SK-N-SH treated with all-trans-retinoic acid at 6 μM for 48 hours (cell line): ENCODE results near the gene ANXA3.
A peak's percentile ranks its signal among the peaks of the same experiment; 100 is the strongest.

Source experiments
- ATAC-seq: fragments of 200-7000 bp; cut with Tn5 transposase; 3 replicates; pipeline ENCODE4 v1.9.1; 2020; ENCODE audit warnings: mild to moderate bottlenecking, moderate library complexity
- ARNTL ChIP-seq: fragments of 450-650 bp; formaldehyde crosslinking; IDR thresholded peaks from 2 replicates; pipeline ENCODE4 v1.5.0; 2020; ENCODE audit warnings: low read depth, mild to moderate bottlenecking, moderate library complexity, borderline replicate concordance
- BACH2 ChIP-seq: fragments of 250-450 bp; sonication (Bioruptor Pico); IDR thresholded peaks from 2 replicates; pipeline ENCODE4 v1.9.0; 2021; ENCODE audit warnings: mild to moderate bottlenecking, borderline replicate concordance
- ESRRG ChIP-seq: fragments of 250-450 bp; sonication (Bioruptor Pico); IDR thresholded peaks from 2 replicates; pipeline ENCODE4 v1.6.1; 2021; ENCODE audit warnings: mild to moderate bottlenecking
- GLIS3 ChIP-seq: fragments of 250-450 bp; sonication (Bioruptor Pico); IDR thresholded peaks from 2 replicates; pipeline ENCODE4 v1.5.0; 2020; ENCODE audit warnings: mild to moderate bottlenecking, moderate library complexity
- ISL1 ChIP-seq: fragments of 250-450 bp; sonication (Bioruptor Pico); IDR thresholded peaks from 2 replicates; pipeline ENCODE4 v2.1.2; 2022; ENCODE audit warnings: mild to moderate bottlenecking, moderate library complexity
- OSR1 ChIP-seq: fragments of 250-450 bp; sonication (Bioruptor Pico); IDR thresholded peaks from 2 replicates; pipeline ENCODE4 v1.8.0; 2022; ENCODE audit warnings: moderate library complexity, mild to moderate bottlenecking, inconsistent platforms
- PPARA ChIP-seq: fragments of 250-450 bp; sonication (Bioruptor Pico); IDR thresholded peaks from 2 replicates; pipeline ENCODE4 v1.5.0; 2020; ENCODE audit warnings: mild to moderate bottlenecking, borderline replicate concordance
- RARB ChIP-seq: fragments of 250-450 bp; sonication (Bioruptor Pico); IDR thresholded peaks from 2 replicates; pipeline ENCODE4 v1.8.0; 2021; ENCODE audit warnings: mild to moderate bottlenecking, moderate library complexity
- TCF4 ChIP-seq: fragments of 250-450 bp; sonication (Bioruptor Pico); IDR thresholded peaks from 2 replicates; pipeline ENCODE4 v1.8.0; 2021; ENCODE audit warnings: mild to moderate bottlenecking, moderate library complexity, borderline replicate concordance
- TOX ChIP-seq: fragments of 250-450 bp; sonication (Bioruptor Pico); IDR thresholded peaks from 2 replicates; pipeline ENCODE4 v1.8.0; 2021; ENCODE audit warnings: mild to moderate bottlenecking, moderate library complexity, borderline replicate concordance
- ZC3H10 ChIP-seq: fragments of 250-450 bp; sonication (Bioruptor Pico); IDR thresholded peaks from 2 replicates; pipeline ENCODE4 v1.5.1; 2021; ENCODE audit warnings: mild to moderate bottlenecking, moderate library complexity
- ZFP30 ChIP-seq: fragments of 450-650 bp; formaldehyde crosslinking; IDR thresholded peaks from 2 replicates; pipeline ENCODE4 v1.5.0; 2022; ENCODE audit warnings: mild to moderate bottlenecking, moderate library complexity
- ZNF565 ChIP-seq: fragments of 450-650 bp; formaldehyde crosslinking; conservative IDR thresholded peaks from 2 replicates; pipeline ENCODE4 v1.5.0; 2020; ENCODE audit warnings: low read depth, mild to moderate bottlenecking, moderate library complexity
- ZNF70 ChIP-seq: fragments of 450-650 bp; formaldehyde crosslinking; IDR thresholded peaks from 2 replicates; pipeline ENCODE4 v1.5.0; 2020; ENCODE audit warnings: mild to moderate bottlenecking, moderate library complexity
- ZNF8 ChIP-seq: fragments of 450-650 bp; formaldehyde crosslinking; IDR thresholded peaks from 2 replicates; pipeline ENCODE4 v1.5.0; 2020; ENCODE audit warnings: mild to moderate bottlenecking, moderate library complexity
- TF ChIP-seq, protein P1 (sequence below): fragments of 250-450 bp; sonication (Bioruptor Pico); IDR thresholded peaks from 2 replicates; pipeline ENCODE4 v1.5.1; 2020; ENCODE audit warnings: low read depth, mild to moderate bottlenecking, moderate library complexity
- TF ChIP-seq, protein P2 (sequence below): fragments of 250-450 bp; sonication (Bioruptor Pico); IDR thresholded peaks from 2 replicates; pipeline ENCODE4 v1.8.0; 2020; ENCODE audit warnings: mild to moderate bottlenecking, moderate library complexity, borderline replicate concordance
- TF ChIP-seq, protein P3 (sequence below): fragments of 250-450 bp; sonication (Bioruptor Pico); IDR thresholded peaks from 2 replicates; pipeline ENCODE4 v1.8.0; 2021; ENCODE audit warnings: low read depth, mild to moderate bottlenecking, moderate library complexity, borderline replicate concordance
- TF ChIP-seq, protein P4 (sequence below): fragments of 250-450 bp; sonication (Bioruptor Pico); IDR thresholded peaks from 2 replicates; pipeline ENCODE4 v1.5.0; 2020; ENCODE audit warnings: mild to moderate bottlenecking, moderate library complexity
- TF ChIP-seq, protein P5 (sequence below): fragments of 250-450 bp; sonication (Bioruptor Pico); IDR thresholded peaks from 2 replicates; pipeline ENCODE4 v1.5.1; 2021; ENCODE audit warnings: mild to moderate bottlenecking, moderate library complexity

ANXA3 gene

DNA sequence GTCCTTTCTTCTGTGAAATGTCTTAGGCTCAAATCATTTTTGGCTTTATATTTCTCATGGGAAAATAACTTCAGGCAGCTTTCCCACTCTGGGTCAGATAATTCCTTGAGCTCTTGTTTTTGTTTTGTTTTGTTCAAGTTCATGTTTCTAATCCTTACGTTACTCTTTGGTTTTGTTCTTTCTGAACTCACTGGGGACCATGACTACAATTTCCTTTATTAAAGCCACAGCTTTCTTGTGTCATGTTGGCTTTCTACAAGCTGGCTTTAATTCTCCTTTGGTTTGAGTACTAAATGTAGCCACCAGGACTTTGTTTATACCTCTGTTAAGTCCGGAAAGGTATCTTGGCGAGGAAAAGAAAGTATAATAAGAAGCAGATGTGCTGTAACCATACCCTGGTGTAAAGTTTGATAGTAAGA is 30.8 kb upstream of the ANXA3 start:
- peak; percentile 85 for ATAC-seq
- TF ChIP-seq ISL1 (CRISPR knock-in tag): no peak
- TF ChIP-seq, protein P1, sequence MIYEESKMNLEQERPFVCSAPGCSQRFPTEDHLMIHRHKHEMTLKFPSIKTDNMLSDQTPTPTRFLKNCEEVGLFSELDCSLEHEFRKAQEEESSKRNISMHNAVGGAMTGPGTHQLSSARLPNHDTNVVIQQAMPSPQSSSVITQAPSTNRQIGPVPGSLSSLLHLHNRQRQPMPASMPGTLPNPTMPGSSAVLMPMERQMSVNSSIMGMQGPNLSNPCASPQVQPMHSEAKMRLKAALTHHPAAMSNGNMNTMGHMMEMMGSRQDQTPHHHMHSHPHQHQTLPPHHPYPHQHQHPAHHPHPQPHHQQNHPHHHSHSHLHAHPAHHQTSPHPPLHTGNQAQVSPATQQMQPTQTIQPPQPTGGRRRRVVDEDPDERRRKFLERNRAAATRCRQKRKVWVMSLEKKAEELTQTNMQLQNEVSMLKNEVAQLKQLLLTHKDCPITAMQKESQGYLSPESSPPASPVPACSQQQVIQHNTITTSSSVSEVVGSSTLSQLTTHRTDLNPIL: no peak
- TF ChIP-seq ARNTL (CRISPR knock-in tag): no peak
- TF ChIP-seq, protein P2, sequence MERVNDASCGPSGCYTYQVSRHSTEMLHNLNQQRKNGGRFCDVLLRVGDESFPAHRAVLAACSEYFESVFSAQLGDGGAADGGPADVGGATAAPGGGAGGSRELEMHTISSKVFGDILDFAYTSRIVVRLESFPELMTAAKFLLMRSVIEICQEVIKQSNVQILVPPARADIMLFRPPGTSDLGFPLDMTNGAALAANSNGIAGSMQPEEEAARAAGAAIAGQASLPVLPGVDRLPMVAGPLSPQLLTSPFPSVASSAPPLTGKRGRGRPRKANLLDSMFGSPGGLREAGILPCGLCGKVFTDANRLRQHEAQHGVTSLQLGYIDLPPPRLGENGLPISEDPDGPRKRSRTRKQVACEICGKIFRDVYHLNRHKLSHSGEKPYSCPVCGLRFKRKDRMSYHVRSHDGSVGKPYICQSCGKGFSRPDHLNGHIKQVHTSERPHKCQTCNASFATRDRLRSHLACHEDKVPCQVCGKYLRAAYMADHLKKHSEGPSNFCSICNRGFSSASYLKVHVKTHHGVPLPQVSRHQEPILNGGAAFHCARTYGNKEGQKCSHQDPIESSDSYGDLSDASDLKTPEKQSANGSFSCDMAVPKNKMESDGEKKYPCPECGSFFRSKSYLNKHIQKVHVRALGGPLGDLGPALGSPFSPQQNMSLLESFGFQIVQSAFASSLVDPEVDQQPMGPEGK (CRISPR knock-in tag): no peak
- no peak for TF ChIP-seq OSR1
- no peak for TF ChIP-seq PPARA (CRISPR knock-in tag)
- TF ChIP-seq ZNF8 (CRISPR knock-in tag): no peak
- TF ChIP-seq, protein P3, sequence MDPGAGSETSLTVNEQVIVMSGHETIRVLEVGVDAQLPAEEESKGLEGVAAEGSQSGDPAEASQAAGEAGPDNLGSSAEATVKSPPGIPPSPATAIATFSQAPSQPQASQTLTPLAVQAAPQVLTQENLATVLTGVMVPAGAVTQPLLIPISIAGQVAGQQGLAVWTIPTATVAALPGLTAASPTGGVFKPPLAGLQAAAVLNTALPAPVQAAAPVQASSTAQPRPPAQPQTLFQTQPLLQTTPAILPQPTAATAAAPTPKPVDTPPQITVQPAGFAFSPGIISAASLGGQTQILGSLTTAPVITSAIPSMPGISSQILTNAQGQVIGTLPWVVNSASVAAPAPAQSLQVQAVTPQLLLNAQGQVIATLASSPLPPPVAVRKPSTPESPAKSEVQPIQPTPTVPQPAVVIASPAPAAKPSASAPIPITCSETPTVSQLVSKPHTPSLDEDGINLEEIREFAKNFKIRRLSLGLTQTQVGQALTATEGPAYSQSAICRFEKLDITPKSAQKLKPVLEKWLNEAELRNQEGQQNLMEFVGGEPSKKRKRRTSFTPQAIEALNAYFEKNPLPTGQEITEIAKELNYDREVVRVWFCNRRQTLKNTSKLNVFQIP: no peak
- TF ChIP-seq TOX (CRISPR knock-in tag): no peak
- TF ChIP-seq RARB: no peak

DNA sequence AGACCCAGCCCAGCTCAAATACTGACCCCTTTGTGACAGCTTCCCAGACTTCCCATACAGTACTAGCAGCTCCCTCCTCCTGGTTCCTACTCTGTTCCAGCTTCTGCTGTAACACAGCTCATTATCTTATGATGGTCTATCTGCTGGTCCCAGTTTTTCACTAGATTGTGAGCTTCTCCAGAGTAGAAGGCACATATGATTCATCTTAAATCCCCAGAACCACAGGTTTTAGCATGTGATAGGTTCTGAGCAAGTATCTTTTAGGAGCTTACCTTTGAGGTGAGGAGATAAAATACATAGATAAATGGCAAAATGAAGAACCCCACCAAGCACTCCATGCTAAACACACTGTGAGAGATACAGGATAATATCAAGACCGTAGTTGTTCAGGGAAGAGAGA is 27.6 kb upstream of the ANXA3 start:
- no peak for ATAC-seq
- no peak for TF ChIP-seq BACH2 (CRISPR knock-in tag)
- no peak for TF ChIP-seq ZNF565 (CRISPR knock-in tag)
- no peak for TF ChIP-seq ZC3H10 (CRISPR knock-in tag)
- no peak for TF ChIP-seq ESRRG (CRISPR knock-in tag)
- TF ChIP-seq ZNF70: no peak
- TF ChIP-seq, protein P4, sequence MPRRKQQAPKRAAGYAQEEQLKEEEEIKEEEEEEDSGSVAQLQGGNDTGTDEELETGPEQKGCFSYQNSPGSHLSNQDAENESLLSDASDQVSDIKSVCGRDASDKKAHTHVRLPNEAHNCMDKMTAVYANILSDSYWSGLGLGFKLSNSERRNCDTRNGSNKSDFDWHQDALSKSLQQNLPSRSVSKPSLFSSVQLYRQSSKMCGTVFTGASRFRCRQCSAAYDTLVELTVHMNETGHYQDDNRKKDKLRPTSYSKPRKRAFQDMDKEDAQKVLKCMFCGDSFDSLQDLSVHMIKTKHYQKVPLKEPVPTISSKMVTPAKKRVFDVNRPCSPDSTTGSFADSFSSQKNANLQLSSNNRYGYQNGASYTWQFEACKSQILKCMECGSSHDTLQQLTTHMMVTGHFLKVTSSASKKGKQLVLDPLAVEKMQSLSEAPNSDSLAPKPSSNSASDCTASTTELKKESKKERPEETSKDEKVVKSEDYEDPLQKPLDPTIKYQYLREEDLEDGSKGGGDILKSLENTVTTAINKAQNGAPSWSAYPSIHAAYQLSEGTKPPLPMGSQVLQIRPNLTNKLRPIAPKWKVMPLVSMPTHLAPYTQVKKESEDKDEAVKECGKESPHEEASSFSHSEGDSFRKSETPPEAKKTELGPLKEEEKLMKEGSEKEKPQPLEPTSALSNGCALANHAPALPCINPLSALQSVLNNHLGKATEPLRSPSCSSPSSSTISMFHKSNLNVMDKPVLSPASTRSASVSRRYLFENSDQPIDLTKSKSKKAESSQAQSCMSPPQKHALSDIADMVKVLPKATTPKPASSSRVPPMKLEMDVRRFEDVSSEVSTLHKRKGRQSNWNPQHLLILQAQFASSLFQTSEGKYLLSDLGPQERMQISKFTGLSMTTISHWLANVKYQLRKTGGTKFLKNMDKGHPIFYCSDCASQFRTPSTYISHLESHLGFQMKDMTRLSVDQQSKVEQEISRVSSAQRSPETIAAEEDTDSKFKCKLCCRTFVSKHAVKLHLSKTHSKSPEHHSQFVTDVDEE (CRISPR knock-in tag): no peak
- no peak for TF ChIP-seq ZFP30
- TF ChIP-seq ISL1 (CRISPR knock-in tag): no peak

DNA sequence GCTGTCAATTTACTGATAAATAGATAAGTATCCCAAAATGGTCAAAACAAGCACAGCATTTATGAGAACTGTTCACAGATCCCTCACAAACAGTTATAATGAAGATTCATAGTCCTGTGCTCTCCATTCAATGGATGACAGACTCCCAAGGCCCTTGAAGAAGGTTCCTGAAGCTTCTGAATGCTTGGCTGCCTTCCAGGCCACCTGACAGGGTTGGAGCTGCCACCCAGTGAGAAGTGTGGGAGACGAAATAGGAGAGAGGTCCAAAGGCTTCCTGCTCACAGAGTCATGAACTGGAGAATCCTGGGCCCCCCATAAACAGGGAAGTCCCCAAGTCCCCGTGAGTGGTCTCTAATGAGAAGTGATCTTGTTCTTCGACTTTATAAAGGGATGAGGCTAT is 26.0 kb upstream of the ANXA3 start:
- no peak for ATAC-seq
- no peak for TF ChIP-seq ISL1 (CRISPR knock-in tag)
- TF ChIP-seq ZNF8 (CRISPR knock-in tag): no peak
- TF ChIP-seq GLIS3: no peak
- no peak for TF ChIP-seq ESRRG (CRISPR knock-in tag)
- no peak for TF ChIP-seq ARNTL (CRISPR knock-in tag)
- no peak for TF ChIP-seq BACH2 (CRISPR knock-in tag)
- TF ChIP-seq, protein P5, sequence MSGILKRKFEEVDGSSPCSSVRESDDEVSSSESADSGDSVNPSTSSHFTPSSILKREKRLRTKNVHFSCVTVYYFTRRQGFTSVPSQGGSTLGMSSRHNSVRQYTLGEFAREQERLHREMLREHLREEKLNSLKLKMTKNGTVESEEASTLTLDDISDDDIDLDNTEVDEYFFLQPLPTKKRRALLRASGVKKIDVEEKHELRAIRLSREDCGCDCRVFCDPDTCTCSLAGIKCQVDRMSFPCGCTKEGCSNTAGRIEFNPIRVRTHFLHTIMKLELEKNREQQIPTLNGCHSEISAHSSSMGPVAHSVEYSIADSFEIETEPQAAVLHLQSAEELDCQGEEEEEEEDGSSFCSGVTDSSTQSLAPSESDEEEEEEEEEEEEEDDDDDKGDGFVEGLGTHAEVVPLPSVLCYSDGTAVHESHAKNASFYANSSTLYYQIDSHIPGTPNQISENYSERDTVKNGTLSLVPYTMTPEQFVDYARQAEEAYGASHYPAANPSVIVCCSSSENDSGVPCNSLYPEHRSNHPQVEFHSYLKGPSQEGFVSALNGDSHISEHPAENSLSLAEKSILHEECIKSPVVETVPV: no peak
- TF ChIP-seq ZC3H10 (CRISPR knock-in tag): no peak
- TF ChIP-seq, protein P3: no peak
- no peak for TF ChIP-seq ZFP30
- no peak for TF ChIP-seq TOX (CRISPR knock-in tag)
- TF ChIP-seq, protein P4 (CRISPR knock-in tag): no peak
- no peak for TF ChIP-seq RARB
- TF ChIP-seq OSR1: no peak
- TF ChIP-seq, protein P1: no peak
- no peak for TF ChIP-seq ZNF565 (CRISPR knock-in tag)
- no peak for TF ChIP-seq PPARA (CRISPR knock-in tag)
- TF ChIP-seq TCF4 (CRISPR knock-in tag): no peak
